GM13976 (cell line): Measurements from ENCODE around the gene GLDC.
"Not testable (repeated sequence)": the region's sequence is repeated elsewhere in the genome, so short reads cannot be mapped to it uniquely, and the experiment has no call there.

Source experiments
- DNase-seq: peaks from one replicate; pipeline ENCODE4 v3.0.0; 2012; ENCODE audit warnings: low spot score
- CTCF ChIP-seq: IDR thresholded peaks from 2 replicates; pipeline ENCODE4 v1.5.1; 2012; ENCODE audit warnings: borderline replicate concordance, mild to moderate bottlenecking; ENCODE audit not compliant: insufficient read depth; ENCODE audit errors: extremely low read depth, missing control alignments, control extremely low read depth
- in situ Hi-C: fragments of 300-500 bp; cut with MboI; formaldehyde crosslinking; loops from one replicate; pipeline ENCODE4 v1.12.0; 2022; ENCODE audit warnings: low sequenced_read_pairs, mixed read lengths, inconsistent platforms; ENCODE audit not compliant: unreplicated experiment

GLDC gene

GRCh38 chr9:6655036-6655435, 9.5 kb upstream of the GLDC start:
- no peak for DNase-seq
- no peak for TF ChIP-seq CTCF
- in situ Hi-C loops, result no loop called here

- DNase-seq, result no peak
- TF ChIP-seq CTCF, result no peak
- in situ Hi-C loops, result no loop called here
These were observed 736 bp upstream of the GLDC start for GRCh38 chr9:6646293-6646636.

GRCh38 chr9:6645105-6645354, 499 bp downstream of the GLDC start:
- DNase-seq, result peak; percentile 58
- in situ Hi-C loops, result not testable (repeated sequence)

- in situ Hi-C loops, result no loop called here
- no peak for TF ChIP-seq CTCF
- no peak for DNase-seq
These were observed 1.0 kb downstream of the GLDC start for GRCh38 chr9:6644346-6645104.

GRCh38 chr9:6641961-6642360, 3.6 kb downstream of the GLDC start:
- in situ Hi-C loops, result no loop called here
- no peak for DNase-seq

GRCh38 chr9:6641561-6641960, 4.0 kb downstream of the GLDC start:
- DNase-seq, result no peak
- no peak for TF ChIP-seq CTCF
- in situ Hi-C loops, result no loop called here

More at GRCh38 chr9:6641961-6642360, 3.6 kb downstream of the GLDC start:
- no peak for TF ChIP-seq CTCF

- no peak for DNase-seq
- TF ChIP-seq CTCF, result no peak
- in situ Hi-C loops, result no loop called here
These were observed 4.5 kb downstream of the GLDC start for GRCh38 chr9:6641056-6641455.
